Medulla oblongata (tissue), 1 donor: ENCODE measurements around the gene CDH23.

Experiments used
- DNase-seq: peaks from one replicate; pipeline ENCODE4 v3.0.0-alpha.2; 2015; ENCODE audit errors: extremely low spot score

Gene CDH23

DNA sequence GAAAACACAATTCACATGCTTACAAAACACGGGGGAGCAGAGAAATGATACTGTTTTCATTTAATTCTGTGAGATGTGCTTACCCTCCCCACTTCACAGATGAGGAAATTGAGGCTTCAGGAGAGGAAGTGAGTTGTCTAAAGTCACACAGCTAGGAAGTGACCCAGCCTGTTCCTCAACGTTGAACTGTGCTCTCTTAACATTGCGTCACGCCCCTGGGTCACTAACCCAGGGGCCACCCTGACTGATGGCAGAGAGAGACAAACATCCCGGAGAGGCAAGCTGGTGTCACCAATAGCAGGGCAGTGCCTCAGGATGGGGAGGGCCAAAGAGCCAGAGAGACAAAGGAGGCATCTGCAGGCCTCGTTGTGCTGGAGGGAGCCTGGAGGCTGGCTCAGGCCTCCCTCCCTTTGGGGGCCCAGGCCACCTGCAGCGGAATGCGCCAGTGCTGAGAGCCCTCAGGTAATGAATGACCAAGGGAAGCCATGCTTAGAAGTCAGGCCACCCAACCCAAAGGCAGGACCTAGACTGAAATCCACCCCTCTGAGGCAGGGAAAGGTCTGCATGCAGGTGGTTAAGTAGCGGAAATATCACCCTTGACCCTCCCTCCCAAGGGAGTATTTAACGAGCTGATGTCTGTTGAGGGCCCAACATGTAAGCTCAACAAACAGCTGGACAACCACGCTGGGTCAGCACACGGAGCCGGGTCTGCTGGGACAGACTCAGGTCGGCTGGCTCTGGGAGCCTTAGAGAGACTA is 241.5 kb downstream of the CDH23 start:
- DNase-seq, result no peak

DNA sequence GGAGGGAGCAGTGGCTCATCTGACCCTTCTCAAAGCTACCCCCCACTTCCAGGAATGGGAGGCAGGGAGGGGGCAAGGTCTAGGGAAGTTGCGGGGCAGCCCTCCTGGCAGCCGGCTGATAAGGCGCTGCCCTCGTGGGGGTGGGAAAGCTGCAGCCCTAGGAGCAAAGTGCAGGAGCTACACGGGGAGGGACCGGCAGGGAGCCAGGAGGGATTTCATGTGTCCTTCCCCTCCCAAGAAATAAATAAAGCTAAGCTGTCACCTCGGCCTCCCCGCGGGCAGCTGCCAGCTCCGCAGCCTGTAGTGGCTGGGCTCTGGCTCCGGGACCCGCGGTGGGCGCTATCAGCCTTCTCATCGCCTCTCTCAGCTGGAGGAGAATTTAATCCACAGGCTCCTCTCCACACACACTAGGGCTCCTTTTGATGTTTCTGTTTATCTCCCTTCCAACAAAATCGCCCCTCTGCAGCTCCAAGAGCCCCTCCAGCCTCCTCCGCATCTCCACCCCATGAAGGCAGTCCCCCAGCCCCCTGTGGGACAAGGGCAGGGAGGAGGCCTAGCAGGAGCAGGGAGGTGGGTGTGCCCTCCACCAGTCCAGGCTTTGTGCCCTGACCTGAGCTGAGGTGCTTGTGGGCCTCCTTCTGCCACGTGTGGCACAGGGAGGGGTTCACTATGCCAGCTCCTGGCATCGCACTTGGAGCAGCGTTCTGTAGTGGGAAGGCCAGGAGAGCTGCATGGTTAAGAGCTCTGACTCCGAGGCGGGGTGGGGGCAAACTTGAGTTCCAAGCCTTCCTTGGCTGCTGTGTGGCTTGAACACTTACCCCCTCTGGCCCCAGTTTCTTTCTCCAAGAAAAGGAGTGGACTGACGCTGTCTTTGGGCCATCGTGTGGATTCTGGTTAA is 242.4 kb downstream of the CDH23 start:
- DNase-seq, result no peak

DNA sequence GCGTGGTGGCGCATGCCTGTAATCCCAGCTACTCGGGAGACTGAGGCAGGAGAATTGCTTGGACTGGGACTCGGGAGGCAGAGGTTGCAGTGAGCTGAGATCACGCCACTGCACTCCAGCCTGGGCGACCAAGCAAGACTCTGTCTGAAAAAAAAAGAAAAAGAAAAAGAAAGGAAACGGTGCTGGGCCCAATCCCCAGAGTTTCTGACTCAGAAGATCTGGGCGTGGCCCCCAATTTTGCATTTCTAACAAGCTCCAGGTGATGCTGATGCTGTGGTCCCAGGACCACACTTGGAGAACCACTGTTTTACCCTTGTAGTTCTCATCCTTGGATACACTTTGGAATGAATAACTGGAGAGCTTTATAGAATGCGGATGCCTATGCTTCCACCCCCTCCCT is 243.9 kb downstream of the CDH23 start:
- no peak for DNase-seq

DNA sequence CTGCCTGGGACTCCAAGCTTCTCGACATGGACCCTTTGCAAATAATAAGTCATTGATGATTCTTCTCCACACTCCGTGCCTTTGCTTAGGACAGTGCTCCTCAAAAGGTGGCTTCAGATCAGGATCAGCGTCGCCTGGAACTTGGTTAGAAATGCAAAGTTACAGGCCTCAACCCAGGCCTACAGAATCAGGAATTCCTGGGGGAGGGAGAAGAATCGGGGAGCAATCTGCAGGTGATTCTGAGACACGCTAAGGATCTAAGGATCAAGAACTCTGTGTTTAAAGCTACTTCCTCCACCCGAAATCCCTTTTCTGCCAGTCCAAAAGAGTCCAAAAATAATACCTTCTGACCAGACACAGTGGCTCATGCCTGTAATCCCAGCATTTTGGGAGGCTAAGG is 244.7 kb downstream of the CDH23 start:
- DNase-seq, result no peak

DNA sequence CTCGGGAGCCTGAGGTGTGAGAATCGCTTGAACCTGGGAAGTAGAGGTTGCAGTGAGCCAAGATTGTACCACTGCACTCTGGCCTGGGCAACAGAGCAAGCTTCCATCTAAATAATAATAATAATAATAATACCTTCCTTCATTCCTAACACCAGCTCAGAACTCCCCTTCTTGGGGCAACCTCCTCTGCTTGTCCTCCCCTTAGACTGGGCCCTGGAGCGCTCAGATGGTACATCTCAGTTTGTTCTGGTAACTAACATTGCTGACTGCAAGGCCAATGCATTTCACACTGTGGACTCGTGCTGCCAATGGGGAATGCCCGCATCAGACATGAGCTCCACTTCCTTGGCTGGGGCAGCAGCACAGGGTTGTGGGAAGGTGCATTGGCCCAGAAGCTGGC is 245.3 kb downstream of the CDH23 start:
- no peak for DNase-seq

DNA sequence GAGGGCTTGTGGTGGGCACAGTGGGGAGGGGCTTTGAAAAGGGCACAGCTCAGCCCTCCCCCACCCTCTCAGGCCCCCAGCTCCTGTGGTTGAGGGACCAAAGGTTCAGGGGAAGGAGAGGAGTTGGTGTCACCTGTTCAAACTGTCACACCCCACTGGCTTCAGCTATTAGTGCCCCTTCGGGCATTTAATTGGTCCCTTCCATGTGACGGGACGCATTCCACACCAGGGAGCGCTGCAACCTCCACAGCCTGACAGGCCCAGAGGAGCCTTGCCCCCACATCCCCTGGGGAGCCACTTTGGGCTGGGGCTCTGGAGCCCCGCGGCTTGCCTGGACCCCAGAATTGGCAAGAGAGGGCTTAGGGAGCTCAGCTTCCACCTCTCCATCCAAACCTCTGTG is 247.2 kb downstream of the CDH23 start:
- no peak for DNase-seq

DNA sequence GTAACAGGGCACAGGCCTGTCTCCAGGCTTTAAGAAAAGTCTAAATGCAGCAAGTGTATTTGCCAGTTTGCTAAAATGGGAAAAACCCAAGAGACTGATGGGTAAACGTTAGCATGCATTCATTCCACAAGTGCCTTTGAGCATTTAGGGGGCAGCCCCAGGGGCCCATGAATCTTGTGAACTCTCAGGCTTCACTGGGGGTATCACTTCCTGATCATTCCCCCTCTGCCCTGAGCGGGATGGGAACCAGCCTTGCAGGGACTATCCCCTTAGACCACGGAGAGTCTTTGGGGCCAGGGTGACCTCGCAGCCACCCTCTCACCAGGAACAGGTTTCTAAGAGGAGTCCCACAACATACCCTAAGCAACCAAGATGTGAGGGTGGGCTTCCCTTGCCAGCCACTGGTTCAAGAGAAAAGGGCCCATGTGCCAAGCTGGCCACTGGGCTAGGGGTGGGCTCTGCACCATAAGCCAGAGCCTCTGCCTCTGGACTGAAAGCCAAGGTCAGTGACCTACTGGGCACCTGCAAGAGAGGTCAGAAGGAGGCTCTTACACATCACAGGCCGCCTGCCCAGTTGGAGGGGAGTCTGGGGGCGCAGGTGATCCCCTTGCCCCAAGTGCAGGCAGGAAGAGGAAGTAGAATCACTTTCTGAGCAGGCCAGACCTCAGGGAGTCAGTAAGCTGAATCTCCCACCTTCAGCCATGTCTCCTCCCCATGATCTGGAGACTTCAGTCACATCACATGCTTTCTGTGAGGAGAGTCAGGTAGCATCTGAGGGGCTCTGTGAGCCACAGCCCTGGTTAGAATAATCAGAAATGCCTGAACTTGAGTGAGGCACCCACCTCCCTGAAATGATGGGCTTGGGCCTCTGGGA is 247.8 kb downstream of the CDH23 start:
- no peak for DNase-seq

DNA sequence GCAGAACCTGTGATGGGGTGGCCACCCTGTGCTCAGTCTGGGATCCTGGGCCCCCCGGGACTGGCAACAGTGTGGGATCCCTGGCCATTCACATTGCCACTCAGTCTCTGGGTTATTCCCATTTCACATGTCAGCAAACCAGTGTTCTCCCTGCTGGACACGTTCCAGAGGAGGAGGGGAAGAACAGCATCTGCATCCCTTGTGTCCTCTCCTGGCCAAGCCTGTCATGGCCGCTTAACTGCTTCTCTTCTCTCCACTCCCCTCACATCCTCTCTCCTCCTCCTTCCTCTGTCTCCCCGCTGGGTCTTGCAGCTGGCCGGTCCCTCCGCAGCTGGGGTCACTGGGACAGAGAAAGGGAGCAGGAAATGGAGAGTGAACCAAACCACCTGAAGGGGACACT is 248.5 kb downstream of the CDH23 start:
- DNase-seq, result no peak

DNA sequence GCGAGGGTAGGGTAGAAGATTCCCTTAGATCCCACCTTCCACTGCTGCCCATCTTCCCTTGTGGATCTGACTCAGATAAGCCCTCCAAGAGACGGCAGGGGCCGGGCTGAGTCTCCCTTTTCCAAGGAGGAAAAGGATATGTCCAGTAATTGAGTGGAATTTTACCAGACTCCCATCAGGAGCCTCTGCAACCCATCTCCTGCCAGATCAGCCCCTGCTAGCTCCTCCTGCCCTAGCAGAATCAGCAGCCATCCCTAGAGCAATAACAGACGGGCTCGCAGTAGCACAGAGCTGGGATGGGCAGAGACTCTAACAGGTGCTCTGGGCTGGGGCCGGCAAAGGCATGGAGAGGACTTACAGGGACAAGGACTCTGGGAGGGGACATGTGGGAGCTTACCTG is 249.3 kb downstream of the CDH23 start:
- no peak for DNase-seq

DNA sequence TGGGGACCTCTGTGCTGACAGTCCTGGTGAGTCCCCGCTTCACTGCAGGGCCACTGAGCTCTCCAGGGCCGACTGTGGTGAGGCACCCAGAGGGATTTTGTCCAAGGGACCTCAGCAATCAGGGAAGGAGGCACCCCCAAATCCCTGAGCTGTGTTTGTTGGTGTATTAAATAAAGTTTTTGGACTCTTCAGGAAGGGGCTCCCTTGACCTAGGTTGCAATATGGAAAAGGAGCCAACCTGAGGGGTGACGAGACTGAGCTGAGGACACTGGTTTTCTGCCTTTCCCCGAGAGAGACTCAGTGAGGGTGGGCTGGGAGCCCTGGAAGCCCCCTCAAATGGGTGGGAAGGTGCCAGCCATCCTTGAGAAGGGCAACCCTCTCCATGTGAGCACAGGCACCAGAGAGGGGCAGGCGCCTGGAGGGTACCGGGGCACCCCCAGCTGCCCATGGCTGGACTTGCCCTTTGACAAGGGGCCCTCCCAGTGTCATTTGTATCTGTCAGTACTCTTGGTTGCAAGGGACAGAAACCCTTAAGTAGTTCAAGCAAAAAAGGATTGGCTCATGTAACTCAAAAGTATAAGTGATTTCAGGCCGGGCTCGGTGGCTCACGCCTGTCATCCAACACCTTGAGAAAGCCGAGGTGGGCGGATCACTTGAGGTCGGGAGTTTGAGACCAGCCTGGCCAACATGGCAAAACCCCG is 250.0 kb downstream of the CDH23 start:
- DNase-seq, result no peak

DNA sequence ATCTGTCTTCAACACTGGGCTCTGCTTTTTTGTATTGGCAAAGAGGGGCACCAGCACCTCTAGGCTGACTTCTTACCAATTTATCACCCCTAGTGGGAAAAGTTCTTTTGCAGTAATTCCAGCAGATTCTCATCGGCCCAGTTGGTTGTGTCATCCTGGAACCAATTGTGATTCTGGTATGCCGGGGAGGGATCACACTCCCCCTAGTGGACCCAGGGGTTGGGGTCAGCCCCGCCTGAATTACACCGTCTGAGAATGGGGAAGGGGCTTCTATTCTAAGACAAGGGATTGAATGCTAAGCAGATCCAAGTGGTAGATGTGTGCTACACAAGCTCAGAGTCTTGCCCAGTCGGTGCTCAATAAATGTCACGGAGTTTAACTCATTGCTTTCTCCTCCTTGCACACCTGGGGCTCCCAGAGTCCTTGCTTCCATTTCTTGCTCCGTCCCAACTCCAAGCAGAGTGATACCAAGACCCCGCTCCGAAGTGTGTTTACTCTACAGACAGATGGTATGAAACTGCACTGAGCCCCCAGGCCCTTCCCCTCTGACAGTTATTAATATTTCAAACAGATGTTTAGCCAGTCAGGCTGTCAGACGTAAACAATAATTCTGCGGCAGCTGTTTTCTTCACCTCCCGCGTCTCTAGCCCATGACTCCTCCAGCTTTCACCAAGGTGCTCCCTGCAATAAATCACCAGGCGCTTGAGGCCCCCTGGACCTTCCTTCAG is 251.0 kb downstream of the CDH23 start:
- no peak for DNase-seq

DNA sequence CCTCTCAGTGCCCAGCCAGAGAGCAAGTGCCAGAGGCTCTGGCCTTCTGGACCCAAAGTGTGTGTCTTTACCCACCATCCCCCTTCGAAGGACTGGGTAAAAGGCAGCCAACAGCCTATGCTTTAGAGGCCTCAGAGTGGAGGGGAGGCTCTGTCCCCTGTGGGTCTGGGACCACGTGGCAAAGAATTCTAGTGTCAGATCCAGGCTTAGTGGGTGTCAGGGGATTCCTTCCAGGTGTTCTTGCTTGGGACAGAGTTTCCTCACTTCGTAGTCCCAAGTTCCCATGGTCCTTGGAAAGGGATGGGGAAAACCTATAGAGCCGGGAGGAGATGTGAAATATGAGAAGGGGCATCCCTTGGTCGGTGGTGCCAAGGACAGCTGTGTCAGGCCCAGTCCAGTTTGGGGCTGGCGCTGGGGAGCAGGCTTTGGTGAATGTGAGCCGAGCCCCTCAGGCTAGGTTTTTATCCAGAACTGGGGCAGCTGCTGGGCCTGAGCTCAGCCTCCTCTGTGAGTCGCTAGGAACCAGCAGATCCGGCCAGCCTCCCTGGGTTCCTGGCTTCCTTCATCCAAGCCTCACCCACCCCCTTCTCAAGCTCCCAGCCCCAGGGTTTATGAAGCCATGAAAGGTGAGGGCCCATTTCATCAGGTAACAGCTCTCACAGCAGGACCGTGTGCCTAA is 251.7 kb downstream of the CDH23 start:
- no peak for DNase-seq

DNA sequence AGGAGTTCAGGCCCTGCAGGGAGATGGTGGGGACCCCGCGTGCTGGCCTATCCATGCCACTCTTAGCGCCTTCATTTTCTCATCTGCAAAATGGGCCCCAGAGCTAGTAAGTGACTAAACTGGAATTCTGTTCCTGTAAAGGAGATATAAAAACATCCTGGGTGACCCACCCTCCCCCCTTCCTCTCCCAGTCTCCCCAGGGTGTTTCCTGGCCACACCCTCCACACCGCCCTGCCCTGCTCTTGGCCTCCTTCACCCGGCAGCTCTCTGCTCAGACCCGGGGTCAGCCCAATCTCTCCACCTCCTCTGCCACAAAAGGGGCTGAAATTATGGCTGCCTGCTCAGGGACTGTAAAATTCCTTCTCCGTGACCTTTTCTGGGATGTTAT is 252.2 kb downstream of the CDH23 start:
- DNase-seq, result no peak

DNA sequence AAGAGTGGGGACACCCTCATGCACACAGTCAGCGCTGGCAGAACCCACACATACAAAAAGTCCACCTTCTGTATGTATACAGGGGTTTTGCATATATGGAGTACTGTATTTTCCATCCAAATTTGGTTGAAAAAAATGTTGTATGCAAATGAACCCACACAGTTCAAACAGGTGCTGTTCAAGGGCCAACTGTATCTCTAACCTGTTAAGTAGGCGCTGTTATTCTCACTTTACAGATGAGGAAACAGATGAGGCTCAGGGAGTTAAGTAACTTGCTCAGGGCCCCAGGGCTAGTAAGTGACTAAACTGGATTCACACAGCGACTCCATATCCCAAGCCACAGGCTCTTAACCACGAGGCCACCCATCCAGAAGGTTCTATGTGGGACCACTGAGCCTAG is 252.9 kb downstream of the CDH23 start:
- DNase-seq, result no peak

DNA sequence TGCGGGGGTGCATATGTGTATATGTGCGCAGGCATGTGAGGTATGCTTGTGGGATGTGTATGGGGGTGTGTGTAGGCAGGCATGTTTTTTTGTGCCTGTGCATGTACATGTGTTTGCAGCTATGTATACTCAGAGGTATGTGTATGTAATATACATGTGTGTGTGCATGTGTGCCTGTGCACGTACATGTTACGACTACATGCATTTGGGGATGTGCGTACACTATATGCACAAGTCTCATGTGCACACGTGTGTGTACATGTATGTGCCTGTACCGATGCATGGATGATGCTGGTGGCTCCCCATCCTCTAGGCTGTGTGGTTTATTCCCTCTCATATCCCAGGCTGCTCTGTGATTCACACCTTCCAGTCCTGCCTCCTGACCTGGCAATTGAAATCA is 253.7 kb downstream of the CDH23 start:
- no peak for DNase-seq

DNA sequence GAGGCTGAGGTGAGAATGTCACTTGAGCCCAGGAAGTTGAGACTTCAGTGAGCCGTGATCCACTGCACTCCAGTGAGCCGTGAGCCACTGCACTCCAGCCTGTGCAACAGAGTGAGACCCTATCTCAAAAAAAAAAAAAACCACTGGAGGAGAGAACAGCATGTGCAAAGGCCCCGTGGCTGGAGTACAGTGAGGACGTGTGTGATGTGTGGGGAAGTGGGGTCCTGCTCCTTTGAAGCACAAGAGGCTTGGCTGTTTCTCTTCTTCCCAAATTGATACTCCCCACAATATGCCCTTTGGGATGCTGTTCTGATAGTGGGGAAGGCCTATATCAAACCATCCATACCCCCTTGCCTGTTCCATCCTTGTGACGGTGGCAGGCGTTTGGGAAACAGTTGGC is 254.7 kb downstream of the CDH23 start:
- no peak for DNase-seq

DNA sequence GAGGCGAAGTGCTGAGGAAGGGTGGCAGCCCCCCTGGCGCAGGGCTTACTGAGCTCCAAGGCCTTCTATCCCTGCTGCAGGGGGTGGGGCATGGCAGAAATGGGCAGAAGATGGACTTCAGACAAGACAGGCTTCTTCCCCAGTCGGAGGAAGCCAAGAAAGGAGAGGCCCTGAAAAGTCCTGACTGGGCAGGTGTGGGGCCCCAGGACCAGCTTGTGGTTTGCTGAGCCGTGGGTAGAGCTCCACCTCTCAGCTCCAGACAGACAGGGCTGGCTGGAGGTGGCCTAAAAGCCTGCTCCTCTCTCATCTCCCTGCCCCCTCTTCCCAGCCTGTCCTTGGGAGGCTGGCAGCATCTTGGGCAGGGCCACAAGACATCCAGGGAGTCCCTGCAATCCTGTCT is 255.2 kb downstream of the CDH23 start:
- no peak for DNase-seq

DNA sequence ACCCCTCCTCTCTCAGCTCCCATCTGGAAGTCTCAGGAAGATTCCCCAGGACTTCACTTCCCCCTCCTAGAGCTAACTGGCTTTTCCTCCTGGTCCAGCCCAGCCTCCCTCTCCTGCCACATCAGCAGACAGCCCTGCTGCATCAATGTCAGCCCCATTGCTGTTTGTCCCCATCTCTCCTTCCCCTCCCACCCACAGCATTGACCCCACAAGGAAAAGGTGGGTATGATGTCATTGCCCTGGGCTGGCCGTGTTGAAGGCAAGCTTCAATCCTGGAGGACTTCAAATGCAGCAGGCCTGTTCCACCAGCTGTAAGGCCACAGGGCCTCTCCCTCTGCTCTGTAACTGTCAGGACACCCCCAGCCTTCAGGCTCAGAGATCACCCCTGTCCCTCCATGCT is 256.3 kb downstream of the CDH23 start:
- no peak for DNase-seq

DNA sequence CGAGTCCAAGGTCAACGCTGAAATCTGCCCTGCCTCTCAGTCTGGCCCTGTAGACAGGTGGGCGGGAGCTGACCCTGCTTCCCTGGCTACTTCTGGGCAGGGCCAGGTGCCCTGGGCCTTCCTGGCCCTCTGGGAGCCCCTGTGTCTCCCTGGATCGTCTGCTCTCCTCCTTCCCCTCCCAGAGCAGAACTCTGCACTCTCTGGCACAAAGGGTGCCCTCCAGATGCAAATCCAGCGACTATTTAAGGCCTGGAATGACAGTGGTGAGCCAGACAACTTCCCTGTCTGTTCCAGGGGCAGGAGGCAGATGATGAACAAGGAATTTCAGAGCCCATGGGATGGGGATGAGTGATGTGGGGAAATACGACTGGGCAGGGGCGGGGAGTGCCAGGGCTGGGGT is 259.5 kb downstream of the CDH23 start:
- DNase-seq, result no peak
